HG02981 (cell line): ENCODE measurements around the gene MYO7B.

Source experiments
- ATAC-seq: cut with Tn5 transposase; IDR thresholded peaks from one replicate; pipeline ENCODE4 v1.9.1; 2021; ENCODE audit warnings: mild to moderate bottlenecking, moderate library complexity; ENCODE audit not compliant: unreplicated experiment

Gene MYO7B

DNA sequence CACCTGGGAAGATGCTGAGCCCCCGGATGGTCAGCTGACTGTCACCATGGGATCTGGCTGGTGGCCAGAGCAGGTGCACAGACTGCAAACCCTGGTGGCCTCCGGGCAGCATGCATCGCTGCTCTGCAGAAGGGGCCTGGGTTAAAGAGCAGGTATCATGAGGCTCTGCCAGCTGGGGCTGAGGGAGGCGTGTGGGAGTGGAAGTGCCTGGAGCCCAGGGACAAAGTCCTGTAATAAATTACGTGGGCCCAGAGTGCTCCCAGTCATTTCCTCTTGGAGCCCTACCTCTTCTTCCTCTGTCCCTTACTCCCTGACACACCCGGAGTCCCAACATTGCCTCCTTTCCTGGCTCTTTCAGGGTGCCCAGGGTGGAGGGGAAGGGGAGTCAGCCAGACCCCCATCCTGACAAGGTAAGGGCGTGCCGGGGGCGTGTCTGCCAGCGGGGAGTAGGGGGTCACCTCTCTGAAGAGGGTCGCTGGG is at the start of gene MYO7B:
Gene MYO7B, plus strand, starts transcription at position 262 of the 480 bp plus-strand sequence. CDS start 24,040 bp downstream, outside the sequence.
- ATAC-seq: no peak

DNA sequence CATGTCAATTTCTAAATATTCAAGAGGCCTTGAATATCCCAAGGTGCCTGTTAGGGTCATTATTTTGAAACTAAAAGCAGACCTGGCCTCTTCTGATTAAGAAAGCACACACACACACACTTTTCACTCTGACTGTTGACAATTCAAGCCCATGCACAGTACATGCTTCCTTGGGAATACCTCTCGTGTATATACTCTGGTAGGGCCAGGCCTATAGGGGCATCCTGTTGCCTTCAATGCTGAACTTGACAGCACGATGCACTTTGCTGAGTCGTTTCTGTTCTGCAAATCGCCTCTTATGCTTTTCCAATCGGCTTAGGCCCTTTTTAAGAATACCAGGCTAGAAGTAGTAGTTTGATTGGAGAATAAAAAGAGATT is 49.8 kb upstream of the MYO7B start:
- no peak for ATAC-seq

DNA sequence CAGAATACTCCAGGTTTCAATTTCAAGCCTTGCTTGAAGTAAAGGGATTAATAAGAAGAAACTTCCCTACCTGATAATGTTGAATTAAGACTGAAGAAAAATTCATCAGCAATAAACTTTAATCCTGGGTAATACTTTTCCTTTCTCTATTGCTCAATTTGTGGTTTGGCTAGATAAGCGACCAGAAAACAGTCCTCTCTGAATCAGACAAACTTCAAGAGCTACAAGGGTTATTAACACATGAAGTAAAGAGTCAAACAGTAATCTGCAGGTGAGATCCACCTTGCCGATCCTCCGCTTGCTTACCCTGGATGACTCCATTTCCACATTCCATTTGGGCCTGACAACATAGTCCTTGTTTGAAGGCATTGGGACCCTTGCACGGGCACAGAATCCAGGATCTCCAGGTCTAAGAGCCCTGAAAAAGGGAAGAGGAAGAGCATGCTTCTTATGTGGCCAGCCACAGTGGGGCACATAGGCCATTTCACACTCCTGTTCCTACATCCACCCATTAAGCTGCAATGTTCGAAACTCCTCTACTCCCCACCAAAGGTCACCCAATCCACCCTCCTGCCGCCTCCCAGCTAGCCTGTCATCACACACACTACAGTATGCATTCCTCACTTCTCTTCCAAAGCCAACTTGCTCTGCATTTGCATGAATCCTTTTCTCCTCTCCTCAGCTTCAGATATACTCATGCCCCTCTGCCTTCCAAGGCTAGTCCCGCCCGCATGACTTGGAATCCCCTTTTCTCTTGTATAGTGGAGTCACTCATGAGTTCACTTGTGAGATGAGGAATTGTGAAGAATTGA is 49.0 kb upstream of the MYO7B start:
- ATAC-seq: no peak

GRCh38 chr2:127490283-127490682 is 45.2 kb upstream of the MYO7B start:
- ATAC-seq: no peak

DNA sequence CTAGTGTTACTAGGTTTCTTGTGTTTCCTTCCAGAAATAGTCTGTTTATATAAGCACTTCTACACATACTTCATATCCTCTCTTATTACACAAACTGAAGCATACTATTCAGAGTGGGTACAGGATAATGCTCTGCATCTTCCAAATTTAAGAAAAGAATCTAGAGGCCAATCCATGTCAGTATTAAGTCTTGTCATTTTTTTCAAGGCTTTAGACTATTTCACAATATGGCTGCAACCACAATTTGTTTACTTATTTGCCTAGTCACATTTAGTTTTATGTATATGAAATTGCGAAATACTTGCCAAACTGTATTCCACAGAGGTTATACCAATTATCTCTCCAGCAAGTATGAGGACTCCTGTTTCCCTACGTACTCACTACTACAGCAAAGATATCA is 37.1 kb upstream of the MYO7B start:
- no peak for ATAC-seq

- no peak for ATAC-seq
These were observed 32.0 kb upstream of the MYO7B start for GRCh38 chr2:127503491-127503890.

- ATAC-seq: no peak
These were observed 30.7 kb upstream of the MYO7B start for GRCh38 chr2:127504552-127505430.

- ATAC-seq: no peak
These were observed 29.0 kb upstream of the MYO7B start for GRCh38 chr2:127506510-127506909.

DNA sequence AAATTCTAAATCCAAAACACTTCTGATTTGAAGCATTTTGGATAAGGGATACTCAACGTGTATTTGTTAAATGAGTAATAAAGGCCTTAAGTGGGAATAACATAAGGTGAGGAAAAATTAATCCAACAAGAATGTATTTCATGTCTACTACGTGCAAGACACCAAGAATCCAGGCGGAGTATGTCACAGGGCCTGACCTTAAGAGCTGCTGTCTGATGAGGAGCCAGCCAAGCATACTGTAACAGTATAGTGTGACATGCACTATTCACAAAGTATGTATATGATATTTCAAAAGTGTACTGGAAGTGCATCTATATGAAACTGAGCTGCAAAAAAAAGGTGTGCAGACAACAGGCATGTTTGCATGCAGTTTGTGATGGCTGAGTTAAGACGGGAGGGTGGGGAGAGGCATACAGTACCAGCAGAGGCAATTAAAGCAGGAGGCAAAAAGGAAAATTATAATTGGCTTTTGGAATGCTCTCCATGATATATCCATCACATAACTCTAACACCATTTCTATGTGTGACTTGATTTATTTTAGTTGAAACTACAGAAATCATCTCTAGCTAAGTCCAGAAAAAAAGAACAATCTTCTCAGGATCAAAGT is 27.4 kb upstream of the MYO7B start:
- ATAC-seq: no peak

DNA sequence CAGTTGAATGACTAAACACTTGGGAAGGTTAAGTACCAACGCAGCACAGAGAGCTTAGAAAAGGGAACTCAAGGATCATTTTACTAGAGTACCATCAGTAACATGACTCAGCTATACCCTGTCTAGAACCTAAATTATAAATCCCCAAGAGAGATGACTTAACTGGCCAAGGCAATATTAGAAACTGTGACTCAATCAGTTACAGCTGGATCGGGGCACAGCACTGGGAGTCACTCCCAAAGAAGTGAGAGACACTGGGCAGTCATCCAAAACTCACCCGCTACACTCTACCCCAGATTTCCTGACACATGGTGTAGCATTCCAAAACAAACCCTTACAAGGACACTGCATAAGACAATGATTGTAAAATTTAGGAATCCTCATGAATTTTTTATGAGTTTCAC is 26.9 kb upstream of the MYO7B start:
- ATAC-seq: no peak

- no peak for ATAC-seq
These were observed 25.4 kb upstream of the MYO7B start for GRCh38 chr2:127510073-127510472.

- ATAC-seq: no peak
These were observed 24.3 kb upstream of the MYO7B start for GRCh38 chr2:127511090-127511695.

DNA sequence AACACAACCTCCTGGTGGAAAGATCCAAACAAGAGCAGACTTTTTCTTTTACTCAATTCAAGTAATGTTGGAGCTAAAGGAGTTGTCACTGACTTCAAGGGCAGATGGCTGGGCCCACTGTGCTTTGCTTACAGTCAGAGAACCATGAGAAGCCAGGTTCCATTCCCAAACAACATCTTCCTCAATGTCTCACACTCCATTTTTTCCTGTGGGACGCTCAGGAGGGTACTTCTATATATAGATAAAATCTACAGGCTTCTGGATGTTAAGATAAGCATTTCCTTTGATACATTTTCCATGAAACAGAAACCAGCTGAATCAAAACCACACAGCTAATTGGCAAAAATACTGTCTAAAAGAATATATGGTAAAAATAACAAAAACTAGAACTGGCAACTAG is 23.6 kb upstream of the MYO7B start:
- ATAC-seq: no peak

DNA sequence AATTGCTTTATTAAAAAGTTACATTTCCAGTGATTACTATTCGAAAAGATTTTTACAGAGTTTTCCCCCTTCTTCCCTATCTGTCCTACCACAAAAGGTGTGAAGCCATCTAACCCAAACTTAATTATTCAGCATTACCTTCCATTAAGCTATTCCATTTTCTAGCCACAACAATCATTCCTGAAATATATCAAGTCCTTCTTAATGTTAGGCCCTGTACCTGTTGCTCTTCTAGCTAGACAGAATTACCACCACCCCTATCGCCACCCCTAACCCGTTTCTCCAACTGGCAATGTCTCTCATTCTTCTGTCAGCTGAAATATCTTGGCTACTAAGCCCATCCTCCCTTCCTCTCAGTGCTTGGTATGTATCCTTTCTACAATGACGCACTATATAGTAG is 23.1 kb upstream of the MYO7B start:
- ATAC-seq: no peak

DNA sequence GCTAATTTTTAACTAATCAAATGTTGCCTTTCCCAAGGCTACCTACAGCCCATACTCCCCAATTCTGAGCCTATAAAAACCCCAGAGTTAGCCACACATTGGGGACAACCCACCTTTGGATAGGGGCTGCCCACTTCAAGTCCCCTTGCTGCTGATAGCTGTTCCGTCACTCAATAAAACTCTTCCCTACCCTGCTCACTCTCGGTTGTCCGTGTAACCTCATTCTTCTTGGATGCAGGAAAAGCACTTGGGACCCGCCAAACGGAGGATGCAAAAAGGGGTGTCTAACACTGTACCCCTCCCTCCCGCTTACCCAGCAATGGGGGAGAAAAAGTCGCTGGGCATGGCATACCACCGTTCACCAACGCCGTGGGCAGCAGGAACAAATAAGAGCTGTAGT is 21.4 kb upstream of the MYO7B start:
- ATAC-seq: no peak

GRCh38 chr2:127514485-127514884 is 21.0 kb upstream of the MYO7B start:
- ATAC-seq: no peak

DNA sequence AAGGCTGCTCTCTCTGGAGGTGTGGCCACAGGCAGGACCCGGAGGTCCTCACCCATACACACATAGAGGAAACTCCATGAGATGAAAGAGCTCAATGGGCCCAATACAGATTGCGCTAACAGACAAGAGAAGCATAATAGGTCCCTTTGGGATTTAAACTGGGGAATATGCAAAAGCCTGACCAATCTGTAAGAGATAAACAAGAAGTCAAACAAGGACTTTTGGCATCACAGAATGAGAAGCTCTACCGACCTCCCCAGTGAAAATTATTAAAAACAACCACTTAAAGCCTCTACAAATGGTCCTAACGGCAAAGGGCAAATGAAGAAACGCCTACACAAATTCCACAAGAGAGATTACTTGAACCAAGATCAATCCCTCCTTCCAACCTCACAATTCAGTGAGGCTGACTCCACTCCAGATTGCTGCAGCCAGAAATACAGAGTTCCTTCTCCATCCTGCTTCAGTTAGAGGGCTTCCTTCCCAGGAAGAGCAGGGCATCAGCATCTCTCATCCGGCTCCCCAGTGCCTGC is 20.0 kb upstream of the MYO7B start:
- ATAC-seq: no peak

DNA sequence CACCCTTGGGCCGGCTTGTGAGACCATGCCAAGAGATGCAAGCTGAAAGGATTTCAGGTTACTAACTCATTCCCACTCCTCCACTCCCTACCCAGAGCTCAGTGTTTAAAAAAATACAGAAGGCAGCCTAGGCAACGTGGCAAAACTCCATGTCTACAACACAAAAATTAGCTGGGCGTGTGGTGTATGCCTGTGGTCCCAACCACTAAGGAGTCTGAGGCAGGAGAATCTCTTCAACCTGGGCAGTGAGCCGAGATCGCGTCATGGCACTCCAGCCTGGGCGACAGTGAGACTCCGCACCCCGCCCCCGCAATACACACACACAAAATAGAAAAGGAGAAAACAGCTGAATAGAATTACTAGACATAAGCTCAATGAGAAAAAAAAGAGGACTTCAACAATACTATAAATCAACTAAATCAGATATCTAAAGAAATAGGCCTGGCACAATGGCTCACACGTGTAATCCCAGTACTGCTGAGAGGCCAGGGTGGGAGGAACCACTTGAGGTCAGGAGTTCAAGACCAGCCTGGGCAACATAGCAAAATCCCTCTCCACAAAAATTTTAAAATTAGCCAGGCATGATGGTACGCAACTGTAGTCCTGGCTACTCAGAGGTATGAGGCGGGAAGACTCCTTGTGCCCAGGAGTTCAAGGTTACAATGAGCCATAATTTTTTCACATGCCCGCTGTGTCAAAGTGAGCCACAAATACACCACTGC is 19.3 kb upstream of the MYO7B start:
- no peak for ATAC-seq

GRCh38 chr2:127517465-127517864 is 18.0 kb upstream of the MYO7B start:
- ATAC-seq: no peak

- ATAC-seq: no peak
These were observed 15.1 kb upstream of the MYO7B start for GRCh38 chr2:127520424-127520823.
